Islet of Langerhans (tissue), 1 donor: ENCODE results near the gene CEP78.

Source experiments
- FAIRE-seq: peaks from one replicate; lab custom pipeline; 2011; peaks lifted over from hg19 to GRCh38; lab: Jason Lieb, UNC

Gene CEP78

DNA sequence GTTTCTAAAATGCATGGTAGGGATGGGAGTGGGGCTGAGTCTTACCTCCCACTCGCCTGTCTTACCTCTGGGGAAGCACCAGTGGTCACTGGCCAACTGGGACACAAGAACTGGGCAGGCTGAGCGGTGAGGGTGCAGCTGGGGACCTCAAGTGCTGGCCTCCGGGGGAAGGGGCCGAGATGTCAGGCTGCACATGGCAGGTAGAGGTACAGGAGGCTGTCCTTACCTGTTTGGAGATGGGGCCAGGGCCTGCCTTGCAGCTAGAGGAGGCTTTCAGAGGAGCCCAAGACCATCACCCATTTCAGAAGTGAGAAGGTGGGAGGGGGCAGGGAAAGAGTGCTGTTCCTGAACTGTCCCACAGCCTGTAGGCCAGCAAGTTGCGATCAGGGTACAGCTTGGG lies 75.2 kb downstream of the CEP78 start:
- FAIRE-seq, result no peak

DNA sequence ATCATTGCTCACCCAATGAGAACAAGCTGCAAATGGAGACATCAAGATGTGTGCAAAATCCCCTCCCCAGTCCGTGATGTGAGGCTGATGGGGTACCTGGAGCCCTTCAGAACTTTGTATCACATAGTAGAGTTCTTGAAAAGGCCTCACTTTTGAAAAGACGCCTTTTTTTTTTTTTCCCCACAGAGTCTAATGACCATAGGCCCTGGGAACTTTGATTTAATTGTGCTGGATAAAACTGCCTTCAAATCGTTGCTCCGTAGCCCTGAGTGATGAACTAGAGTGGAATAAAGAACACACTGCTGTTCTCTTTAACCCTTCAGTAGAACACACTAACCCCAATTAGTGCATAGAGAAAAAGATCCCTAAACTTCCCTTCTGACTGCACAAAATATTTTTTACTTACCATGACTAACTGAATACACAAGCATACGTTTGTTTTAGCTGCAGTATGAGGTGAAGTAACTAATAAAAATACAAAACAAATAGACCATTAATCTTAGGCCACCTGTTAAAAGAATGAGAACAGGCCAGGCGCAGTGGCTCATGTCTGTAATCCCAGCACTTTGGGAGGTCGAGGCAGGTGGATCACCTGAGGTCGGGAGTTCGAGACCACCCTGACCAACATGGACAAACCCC lies 76.1 kb downstream of the CEP78 start:
- peak; percentile 97 for FAIRE-seq

- no peak for FAIRE-seq
These were observed 78.7 kb downstream of the CEP78 start for GRCh38 chr9:78314550-78314949.

- FAIRE-seq, result no peak
These were observed 79.3 kb downstream of the CEP78 start for GRCh38 chr9:78314953-78315870.

DNA sequence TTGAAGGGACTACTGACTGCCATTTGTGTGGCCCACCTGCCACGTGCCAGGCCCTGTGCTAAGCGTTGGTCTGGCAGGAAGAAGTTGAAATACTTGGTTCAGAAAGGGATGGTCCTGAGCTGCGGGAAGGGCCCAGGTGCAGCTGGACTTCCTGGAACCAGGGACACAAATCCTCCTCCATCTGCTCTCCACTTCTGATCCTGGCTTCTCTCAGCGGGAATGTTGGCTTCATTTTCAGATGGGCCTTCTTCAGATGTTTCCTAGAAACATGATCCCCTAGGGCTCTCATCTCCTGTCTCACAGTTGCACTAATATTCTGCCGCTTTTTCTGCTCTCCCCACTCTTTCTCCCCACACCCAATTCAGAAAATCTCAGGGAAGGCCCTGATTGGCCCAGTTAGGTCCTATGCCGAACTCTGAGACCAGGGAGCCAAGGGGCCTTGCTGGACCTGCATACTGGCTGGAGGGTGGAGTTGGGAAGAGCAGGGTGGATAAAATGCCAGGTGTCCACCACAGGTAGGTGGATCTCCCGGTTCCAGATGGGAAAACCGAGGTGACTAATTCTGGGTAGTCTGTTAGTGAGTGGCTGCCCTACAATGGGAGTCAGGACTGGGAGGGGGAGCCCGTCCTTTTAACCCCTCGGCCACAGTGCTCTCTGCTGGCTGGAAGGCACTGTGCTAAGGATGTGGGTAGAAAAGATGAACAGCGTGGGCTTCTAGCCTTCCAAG lies 80.5 kb downstream of the CEP78 start:
- FAIRE-seq, result no peak

- FAIRE-seq, result no peak
These were observed 83.5 kb downstream of the CEP78 start for GRCh38 chr9:78319197-78320029.

- FAIRE-seq, result no peak
These were observed 84.3 kb downstream of the CEP78 start for GRCh38 chr9:78320030-78320693.

DNA sequence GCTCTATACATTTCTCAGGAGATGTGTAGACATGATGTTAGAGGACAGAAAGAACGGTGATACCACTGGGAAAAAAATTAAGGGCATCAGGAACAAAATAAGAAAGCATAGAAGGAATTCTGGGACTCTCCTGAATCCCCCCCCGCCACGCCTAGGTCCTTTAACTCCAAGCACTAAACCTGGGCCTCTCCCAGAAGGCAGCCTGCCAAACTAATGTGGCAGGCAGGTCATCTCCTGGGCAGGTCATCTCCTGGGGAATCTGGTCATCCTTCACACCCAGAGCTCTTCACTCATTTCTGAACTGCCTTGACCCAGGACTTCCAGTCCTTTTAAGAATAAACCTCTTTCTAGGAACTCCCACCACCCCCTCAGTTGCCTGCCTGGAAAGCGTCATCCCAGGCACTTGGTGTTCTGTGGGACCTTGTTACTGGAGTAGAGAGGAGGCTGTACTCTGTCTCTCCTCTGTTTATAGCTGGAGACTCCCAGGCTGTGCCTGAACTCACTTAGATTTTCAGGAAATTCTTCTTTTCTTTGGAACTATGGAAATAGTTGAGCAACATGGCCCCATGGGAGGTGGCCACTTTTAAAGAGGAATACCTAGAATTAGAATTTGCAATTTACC lies 85.1 kb downstream of the CEP78 start:
- FAIRE-seq, result no peak

GRCh38 chr9:78321505-78321904 lies 85.6 kb downstream of the CEP78 start:
- FAIRE-seq, result no peak

- no peak for FAIRE-seq
These were observed 88.3 kb downstream of the CEP78 start for GRCh38 chr9:78324068-78324650.

- no peak for FAIRE-seq
These were observed 88.8 kb downstream of the CEP78 start for GRCh38 chr9:78324682-78325081.

DNA sequence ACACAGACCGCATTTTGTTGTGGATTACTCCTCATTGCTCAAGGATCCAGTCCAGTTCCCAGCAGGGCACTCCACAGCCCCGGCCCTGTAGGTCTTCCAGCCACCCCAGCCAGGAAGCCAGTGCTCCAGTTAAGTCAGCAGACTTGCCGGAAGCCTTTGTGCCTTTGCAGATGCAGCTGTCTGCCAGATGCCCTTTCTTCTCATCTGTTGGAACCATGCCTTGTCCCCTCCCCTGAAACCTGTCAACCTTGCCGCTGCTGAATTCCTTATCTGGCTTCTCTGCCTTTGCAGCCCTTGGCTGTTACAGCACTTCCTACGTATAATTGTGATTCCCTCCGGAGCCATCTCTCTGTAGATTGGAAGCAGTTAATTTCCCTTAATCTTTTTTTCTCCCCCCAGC lies 89.5 kb downstream of the CEP78 start:
- no peak for FAIRE-seq

GRCh38 chr9:78325846-78326360 lies 90.0 kb downstream of the CEP78 start:
- no peak for FAIRE-seq

DNA sequence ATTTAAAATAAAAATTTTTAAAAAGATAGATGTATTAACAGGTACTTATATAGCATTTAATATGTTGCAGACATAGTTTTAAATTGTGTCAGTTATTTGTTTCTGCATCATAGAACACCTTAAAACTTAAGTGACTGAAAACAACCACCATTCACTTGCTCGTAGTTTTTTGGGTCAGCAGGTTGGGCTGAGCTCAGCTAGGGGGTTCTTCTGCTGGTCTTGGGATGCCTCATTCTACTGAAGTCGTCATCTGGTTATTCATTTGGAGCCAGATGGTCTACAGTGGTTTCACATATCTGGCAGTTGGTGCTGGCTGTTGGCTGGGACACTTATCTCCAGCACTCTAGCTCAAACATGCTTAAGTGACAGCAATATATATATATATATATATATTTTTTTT lies 90.7 kb downstream of the CEP78 start:
- no peak for FAIRE-seq
